WERI-Rb-1 (cell line): ENCODE results near the gene CFAP43.
A peak's percentile ranks its signal among the peaks of the same experiment; 100 is the strongest.

Experiments used
- DNase-seq: peaks from one replicate; pipeline ENCODE4 v3.0.0-alpha.2; 2020
- H3K27ac ChIP-seq: fragments of 250-450 bp; sonication (Bioruptor Pico); 2 replicates; pipeline ENCODE4 v1.5.1; 2020; ENCODE audit warnings: mild to moderate bottlenecking, moderate library complexity
- H3K27me3 ChIP-seq: fragments of 250-450 bp; sonication (Bioruptor Pico); 2 replicates; pipeline ENCODE4 v1.5.1; 2021; ENCODE audit warnings: mild to moderate bottlenecking, low read depth, moderate library complexity; ENCODE audit not compliant: insufficient read depth, severe bottlenecking
- H3K36me3 ChIP-seq: fragments of 250-450 bp; sonication (Bioruptor Pico); 2 replicates; pipeline ENCODE4 v1.5.1; 2020; ENCODE audit warnings: mild to moderate bottlenecking, moderate library complexity
- H3K4me3 ChIP-seq: 2 replicates; pipeline ENCODE4 v1.5.1; 2011; ENCODE audit warnings: low read depth, mild to moderate bottlenecking, control low read depth, low read length
- H3K9me3 ChIP-seq: fragments of 250-450 bp; sonication (Bioruptor Pico); 2 replicates; pipeline ENCODE4 v1.5.1; 2021; ENCODE audit warnings: mild to moderate bottlenecking, moderate library complexity; ENCODE audit not compliant: severe bottlenecking
- CTCF ChIP-seq: IDR thresholded peaks from 2 replicates; pipeline ENCODE4 v1.5.1; 2011; ENCODE audit warnings: low read depth, mild to moderate bottlenecking, control low read depth, inconsistent platforms, low read length

The CFAP43 gene

DNA sequence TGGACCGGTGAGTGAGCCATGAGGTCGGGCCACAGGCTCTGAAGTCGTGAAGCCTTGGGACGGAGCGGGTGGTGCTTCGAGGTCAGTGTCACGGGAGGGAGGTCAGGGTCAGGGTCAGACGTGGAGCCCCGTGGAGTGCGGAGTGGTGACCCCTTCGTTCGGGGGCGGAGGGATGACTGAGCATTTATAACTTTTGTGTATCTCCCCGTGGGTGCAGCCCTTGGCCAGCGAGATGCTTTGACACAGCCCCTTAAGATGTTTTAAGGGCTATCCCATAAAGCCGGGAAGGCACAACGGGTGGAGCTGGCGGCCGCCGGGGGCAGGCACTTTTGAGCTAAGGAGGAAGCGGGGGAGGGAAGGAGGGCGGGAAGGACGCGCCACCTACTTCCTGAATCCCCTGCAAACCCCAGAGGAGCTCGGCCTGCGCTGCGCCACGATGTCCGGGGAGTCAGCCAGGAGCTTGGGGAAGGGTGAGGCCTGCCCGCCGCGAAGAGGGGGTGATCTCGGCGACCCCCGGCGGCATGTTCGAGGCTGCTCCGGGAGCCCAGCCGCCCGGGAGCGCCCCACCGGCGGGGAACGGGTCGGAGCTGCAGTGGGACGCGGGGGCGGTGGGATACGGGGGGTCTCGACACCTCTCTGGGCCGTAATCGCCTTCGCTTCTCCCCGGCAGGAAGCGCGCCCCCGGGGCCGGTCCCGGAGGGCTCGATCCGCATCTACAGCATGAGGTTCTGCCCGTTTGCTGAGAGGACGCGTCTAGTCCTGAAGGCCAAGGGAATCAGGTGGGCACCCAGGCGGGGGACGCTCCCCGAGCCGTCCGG, 22.5 kb upstream of the CFAP43 start, which contains the start of gene GSTO1:
Gene GSTO1 (plus strand): TSS at position 400 of the 818 bp plus-strand sequence. CDS start 37 bp downstream, at position 437.
- Histone ChIP-seq H3K27ac (peak within 1 kb of the TSS; percentile 87), H3K27me3 (no peaks in the 10 kb centered on the region), H3K36me3 (peaks cover 23% of the 10 kb centered on the region), H3K9me3 (no peaks in the 10 kb centered on the region), H3K4me3 (peak within 1 kb of the TSS; percentile 96)
- TF ChIP-seq CTCF = no peak
- peak; percentile 83 for DNase-seq

DNA sequence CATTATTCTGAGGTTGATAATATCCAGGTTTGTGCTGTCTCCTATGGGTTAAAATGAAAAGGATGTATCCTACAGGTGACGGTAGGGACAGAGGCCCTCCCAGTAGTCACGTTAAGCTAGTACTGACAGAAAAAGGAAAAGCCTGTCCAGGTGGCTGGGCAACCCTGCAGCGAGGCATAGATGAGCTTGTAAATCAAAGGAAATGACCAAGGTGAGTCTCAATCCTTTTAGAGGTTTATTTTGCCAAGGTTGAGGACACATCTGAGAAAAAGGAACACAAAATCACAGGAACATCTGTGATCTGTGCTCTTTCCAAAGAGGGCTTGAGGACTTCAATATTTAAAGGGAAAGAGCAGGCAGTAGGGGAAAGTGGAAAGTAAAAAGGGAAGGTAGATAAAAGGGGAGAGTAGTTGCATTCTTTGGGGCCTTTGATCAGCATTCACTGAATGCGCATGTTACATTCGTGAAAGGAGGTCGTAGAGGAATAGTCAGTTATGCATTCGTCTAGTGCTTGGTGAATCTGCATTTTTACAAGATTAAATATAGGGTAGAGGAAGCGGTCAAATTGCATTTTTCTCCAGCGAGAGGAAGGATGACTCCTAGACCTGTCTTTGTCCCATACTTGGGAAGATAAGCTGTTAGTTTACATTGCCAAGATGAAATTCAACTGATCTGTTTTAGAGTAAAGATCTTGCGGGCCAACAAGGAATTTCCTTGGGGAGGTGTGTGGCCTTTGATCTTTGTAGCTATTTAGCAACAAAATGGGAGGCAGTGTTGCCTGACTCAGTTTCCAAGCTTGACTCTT, 21.6 kb upstream of the CFAP43 start:
- TF ChIP-seq CTCF = no peak

GRCh38 chr10:104253106-104253505, 20.9 kb upstream of the CFAP43 start:
- no peaks in the 10 kb centered on the region for H3K27me3 ChIP-seq
- H3K36me3 ChIP-seq = peaks cover 7% of the 10 kb centered on the region
- H3K9me3 ChIP-seq = no peaks in the 10 kb centered on the region
- H3K27ac ChIP-seq = no peak overlapping the region
- H3K4me3 ChIP-seq = no peak overlapping the region
- TF ChIP-seq CTCF = no peak
- no peak for DNase-seq

More for the DNA sequence above, 21.6 kb upstream of the CFAP43 start:
- H3K9me3 ChIP-seq = no peaks in the 10 kb centered on the region
- no peak for DNase-seq
- no peaks in the 10 kb centered on the region for H3K27me3 ChIP-seq
- peaks cover 14% of the 10 kb centered on the region for H3K36me3 ChIP-seq
- H3K27ac ChIP-seq = peak overlapping the region; percentile 87; the same call in 1 of the 2 replicates
- no peak overlapping the region for H3K4me3 ChIP-seq

- Histone ChIP-seq H3K4me3 (no peak overlapping the region), H3K27ac (no peak overlapping the region), H3K9me3 (no peaks in the 10 kb centered on the region), H3K36me3 (no peaks in the 10 kb centered on the region), H3K27me3 (no peaks in the 10 kb centered on the region)
- no peak for DNase-seq
- TF ChIP-seq CTCF = no peak
These were observed 20.2 kb upstream of the CFAP43 start for GRCh38 chr10:104252368-104252767.

DNA sequence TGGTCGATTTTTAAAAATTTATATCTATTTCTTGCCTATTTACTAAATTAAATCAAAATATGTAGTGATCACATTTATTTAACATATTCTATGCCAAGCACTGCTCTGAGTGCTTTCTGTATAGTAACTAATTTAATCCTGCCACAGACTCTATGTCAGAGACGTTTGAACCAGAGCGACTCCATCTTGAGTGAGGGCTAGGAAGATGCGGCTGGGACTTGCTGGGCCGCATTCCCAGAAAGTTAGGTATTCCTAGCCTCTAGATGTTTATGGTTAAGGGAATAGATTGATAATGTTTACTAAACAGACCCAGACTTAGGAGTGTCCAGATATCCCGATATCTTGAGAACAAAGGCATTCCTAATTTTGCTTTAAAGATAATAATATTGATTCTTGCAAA, 19.3 kb upstream of the CFAP43 start:
- DNase-seq = no peak
- H3K27ac ChIP-seq = no peak overlapping the region
- TF ChIP-seq CTCF = no peak
- H3K36me3 ChIP-seq = no peaks in the 10 kb centered on the region
- no peak overlapping the region for H3K4me3 ChIP-seq
- H3K27me3 ChIP-seq = no peaks in the 10 kb centered on the region
- H3K9me3 ChIP-seq = no peaks in the 10 kb centered on the region
